GM23248 (cell line): ENCODE results near the gene PCBP3. TPM values are rescaled to one million over a fixed set of nuclear protein-coding genes. Genes with fewer than 3 reads are reported as not detected.

ENCODE experiments used
- DNase-seq: peaks from one replicate; pipeline ENCODE4 v3.0.0-alpha.2; 2015
- H2AFZ ChIP-seq: fragments of 200-600 bp; sonication (generic); 2 replicates; pipeline ENCODE4 v1.6.1; 2016; ENCODE audit warnings: antibody characterized with exemption
- H3F3A ChIP-seq: fragments of 200-600 bp; sonication (generic); 2 replicates; pipeline ENCODE4 v1.6.1; 2016; ENCODE audit warnings: mild to moderate bottlenecking, antibody characterized with exemption, mixed run types; ENCODE audit not compliant: insufficient read depth
- H3K27ac ChIP-seq: fragments of 200-600 bp; sonication (generic); 2 replicates; pipeline ENCODE4 v1.5.1; 2016; ENCODE audit warnings: mild to moderate bottlenecking
- H3K27me3 ChIP-seq: fragments of 200-600 bp; sonication (generic); replicated peaks from 2 replicates; pipeline ENCODE4 v1.6.1; 2016; ENCODE audit warnings: mild to moderate bottlenecking; ENCODE audit not compliant: insufficient read depth
- H3K36me3 ChIP-seq: fragments of 200-600 bp; sonication (generic); 2 replicates; pipeline ENCODE4 v1.6.1; 2016; ENCODE audit warnings: low read depth, mild to moderate bottlenecking
- H3K4me1 ChIP-seq: fragments of 200-600 bp; sonication (generic); 2 replicates; pipeline ENCODE4 v1.6.1; 2016; ENCODE audit warnings: mild to moderate bottlenecking; ENCODE audit not compliant: insufficient read depth
- H3K4me2 ChIP-seq: fragments of 200-600 bp; sonication (generic); one replicate; pipeline ENCODE4 v1.6.1; 2016; ENCODE audit warnings: mild to moderate bottlenecking; ENCODE audit not compliant: unreplicated experiment
- H3K4me3 ChIP-seq: fragments of 200-600 bp; sonication (generic); 2 replicates; pipeline ENCODE4 v1.5.1; 2016; ENCODE audit warnings: mild to moderate bottlenecking
- H3K79me2 ChIP-seq: fragments of 200-600 bp; sonication (generic); 2 replicates; pipeline ENCODE4 v1.6.1; 2016; ENCODE audit warnings: mild to moderate bottlenecking; ENCODE audit not compliant: insufficient read depth
- H3K9ac ChIP-seq: fragments of 200-600 bp; sonication (generic); 2 replicates; pipeline ENCODE4 v1.6.1; 2016; ENCODE audit warnings: mild to moderate bottlenecking
- H3K9me2 ChIP-seq: fragments of 200-600 bp; sonication (generic); 2 replicates; pipeline ENCODE4 v1.6.1; 2016; ENCODE audit warnings: mixed run types, mild to moderate bottlenecking, moderate library complexity; ENCODE audit not compliant: insufficient read depth
- H3K9me3 ChIP-seq: fragments of 200-600 bp; sonication (generic); one replicate; pipeline ENCODE4 v1.6.1; 2017; ENCODE audit warnings: low read depth
- H4K20me1 ChIP-seq: fragments of 200-600 bp; sonication (generic); 2 replicates; pipeline ENCODE4 v1.6.0; 2016; ENCODE audit not compliant: insufficient read depth
- EZH2 ChIP-seq: fragments of 200-600 bp; sonication (generic); IDR thresholded peaks from 2 replicates; pipeline ENCODE4 v1.6.1; 2018; ENCODE audit warnings: antibody characterized with exemption, mild to moderate bottlenecking; ENCODE audit not compliant: insufficient read depth, poor library complexity, severe bottlenecking
- EZH2phosphoT487 ChIP-seq: fragments of 200-600 bp; sonication (generic); IDR thresholded peaks from 2 replicates; pipeline ENCODE4 v1.6.1; 2018; ENCODE audit warnings: antibody characterized with exemption, moderate library complexity, mild to moderate bottlenecking, low read depth; ENCODE audit not compliant: insufficient read depth
- WGBS, 2 experiments: methylation state at CpG; one replicate each; pipeline ENCODE4 v1.1.6; 2015 to 2017; ENCODE audit warnings: low lambda C conversion rate in 2 of 2, low coverage in 1 of 2; ENCODE audit errors: missing lambda C conversion rate in 2 of 2; 5-methylcytosine and 5-hydroxymethylcytosine counted together
- in situ Hi-C: fragments of 300-500 bp; cut with MboI; formaldehyde crosslinking; loops from 2 replicates; pipeline ENCODE4 v1.15.0; 2020
- polyA plus RNA-seq: library from polyadenylated mRNA; unstranded; fragments of >200 nt; fragmentation: Nextera tagmentation; extraction: Ambion mirVana; gene quantifications from 2 replicates; pipeline ENCODE4 v1.2.1, GENCODE V29; 2016
- total RNA-seq: library from RNA; depleted of rRNA; stranded (reverse); fragments of >200 nt; shearing (Covaris generic); gene quantifications from 2 replicates; pipeline ENCODE4 v1.2.3, GENCODE V29; 2014

PCBP3 gene
- total and polyA plus RNA-seq, 2 experiments from 2014 or later = 0.32 to 1.3 TPM

DNA sequence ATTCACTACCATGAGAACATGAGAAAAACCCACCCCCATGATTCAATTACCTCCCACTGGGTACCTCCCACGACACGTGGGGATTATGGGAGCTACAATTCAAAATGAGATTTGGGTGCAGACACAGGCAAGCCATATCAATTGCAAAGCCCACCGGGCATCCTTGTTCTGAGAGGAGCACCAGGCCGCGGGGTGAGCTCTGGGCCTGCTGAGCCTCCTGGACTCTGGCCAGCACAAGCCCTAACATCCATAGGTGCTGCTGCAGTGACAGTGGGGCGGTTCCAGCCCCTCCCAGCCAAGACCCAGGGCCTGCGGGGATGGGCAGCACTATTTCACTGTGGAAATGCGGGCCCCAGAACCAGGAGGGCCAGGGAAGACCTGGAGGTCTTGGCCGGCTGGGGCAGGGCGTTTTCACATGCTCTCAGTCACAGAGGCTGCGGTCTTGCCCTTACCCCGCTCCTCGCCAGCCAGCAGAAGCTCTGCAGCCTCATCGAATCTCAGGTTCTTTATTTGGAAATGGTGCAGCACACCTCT lies 103.8 kb downstream of the PCBP3 start:
- H3K27me3 ChIP-seq = no peaks in the 10 kb centered on the region
- H3K4me3 ChIP-seq = no peak overlapping the region
- in situ Hi-C loops = no loop called here
- H3K4me2 ChIP-seq = peak overlapping the region; percentile 31
- TF ChIP-seq EZH2phosphoT487 (no peak), EZH2 (no peak)
- no peaks in the 10 kb centered on the region for H3K79me2 ChIP-seq
- H4K20me1 ChIP-seq = no peaks in the 10 kb centered on the region
- DNase-seq = no peak
- H3K9me3 ChIP-seq = no peaks in the 10 kb centered on the region
- H3K4me1 ChIP-seq = peaks cover 3% of the 10 kb centered on the region; the same call in 1 of the 2 replicates
- H3F3A ChIP-seq = no peaks in the 10 kb centered on the region
- H3K9me2 ChIP-seq = no peaks in the 10 kb centered on the region
- WGBS, 2 experiments = 74 to 76% methylated on average over 14 of the region's 14 CpGs
- no peak overlapping the region for H3K9ac ChIP-seq
- no peak overlapping the region for H2AFZ ChIP-seq
- H3K27ac ChIP-seq = no peak overlapping the region
- H3K36me3 ChIP-seq = no peaks in the 10 kb centered on the region

DNA sequence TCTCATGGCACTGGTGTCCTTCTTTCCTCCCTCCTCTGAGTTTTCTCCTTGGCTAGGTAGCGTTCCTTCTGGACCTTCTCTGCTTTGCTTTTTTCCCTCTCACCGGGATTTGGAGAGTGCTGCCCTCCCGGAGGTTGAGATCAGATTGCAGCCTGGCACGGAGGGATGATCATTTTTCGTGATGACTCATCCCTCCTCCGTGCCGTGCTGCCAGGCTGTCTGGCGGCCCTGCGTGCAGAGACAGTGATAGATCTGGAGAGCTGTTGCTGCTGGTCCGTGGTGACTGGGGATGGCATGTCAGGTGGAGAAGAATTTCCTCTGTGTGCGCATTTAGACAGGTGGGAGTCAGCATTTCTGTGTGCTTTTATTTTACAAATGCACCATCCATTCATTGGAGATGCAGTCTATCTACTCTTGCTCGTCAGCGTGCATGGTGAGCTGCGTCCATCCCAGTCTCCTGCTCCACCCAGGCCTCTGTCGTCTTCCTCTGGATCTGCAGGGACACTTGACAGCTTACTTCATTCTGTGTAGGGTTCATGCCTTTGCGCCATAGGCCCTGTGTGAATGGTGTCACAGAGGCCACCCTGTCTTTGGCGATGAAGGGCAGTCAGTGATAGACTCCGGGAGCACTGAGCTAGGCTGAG lies 104.4 kb downstream of the PCBP3 start:
- H3K4me3 ChIP-seq = no peak overlapping the region
- in situ Hi-C loops = no loop called here
- TF ChIP-seq EZH2phosphoT487 (no peak), EZH2 (no peak)
- no peaks in the 10 kb centered on the region for H3K9me2 ChIP-seq
- DNase-seq = peak; percentile 90
- no peak overlapping the region for H3K27ac ChIP-seq
- peaks cover 3% of the 10 kb centered on the region; the same call in 1 of the 2 replicates for H3K4me1 ChIP-seq
- no peak overlapping the region for H3K9ac ChIP-seq
- no peaks in the 10 kb centered on the region for H3K9me3 ChIP-seq
- H3K4me2 ChIP-seq = peak overlapping the region; percentile 31
- H3K27me3 ChIP-seq = no peaks in the 10 kb centered on the region
- H3F3A ChIP-seq = no peaks in the 10 kb centered on the region
- no peaks in the 10 kb centered on the region for H3K79me2 ChIP-seq
- H2AFZ ChIP-seq = no peak overlapping the region
- H3K36me3 ChIP-seq = no peaks in the 10 kb centered on the region
- no peaks in the 10 kb centered on the region for H4K20me1 ChIP-seq
- 28 to 32% methylated on average over 17 to 18 of the region's 18 CpGs for WGBS, 2 experiments

- Histone ChIP-seq H3K36me3 (no peaks in the 10 kb centered on the region), H3F3A (no peaks in the 10 kb centered on the region), H3K4me1 (peaks cover 3% of the 10 kb centered on the region; the same call in 1 of the 2 replicates), H3K9ac (no peak overlapping the region), H4K20me1 (no peaks in the 10 kb centered on the region), H3K27ac (no peak overlapping the region), H3K4me3 (no peak overlapping the region), H3K27me3 (no peaks in the 10 kb centered on the region), H3K9me3 (no peaks in the 10 kb centered on the region), H3K79me2 (no peaks in the 10 kb centered on the region), H3K4me2 (no peak overlapping the region), H3K9me2 (no peaks in the 10 kb centered on the region), H2AFZ (no peak overlapping the region)
- WGBS, 2 experiments = 88% methylated on average over 7 of the region's 7 CpGs
- in situ Hi-C loops = no loop called here
- no peak for DNase-seq
- TF ChIP-seq EZH2phosphoT487 (no peak), EZH2 (no peak)
Observed at GRCh38 chr21:45748593-45748992, 105.1 kb downstream of the PCBP3 start.

DNA sequence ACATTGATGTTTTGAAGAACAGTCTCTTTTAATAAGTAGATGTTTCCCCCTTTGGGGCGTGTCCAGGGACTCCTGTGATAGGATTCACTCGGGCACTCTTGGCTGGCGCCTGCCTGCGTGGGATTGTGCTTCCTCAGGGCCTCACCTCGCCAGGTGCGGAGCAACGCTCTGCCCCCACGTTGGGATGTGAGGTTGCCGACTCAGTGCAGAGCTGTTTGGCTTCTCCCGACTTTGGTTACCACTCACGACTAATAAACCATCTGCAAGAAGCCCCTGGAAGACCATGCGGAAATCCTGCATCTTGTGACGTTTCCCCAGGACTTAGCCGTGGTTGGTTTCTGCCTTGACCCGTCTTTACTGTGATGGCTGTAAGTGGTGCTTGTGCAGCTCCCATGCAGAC lies 106.4 kb downstream of the PCBP3 start:
- Histone ChIP-seq H3K4me1 (peaks cover 3% of the 10 kb centered on the region; the same call in 1 of the 2 replicates), H2AFZ (no peak overlapping the region), H3K9ac (no peak overlapping the region), H3K36me3 (no peaks in the 10 kb centered on the region), H3K27ac (no peak overlapping the region), H3K27me3 (no peaks in the 10 kb centered on the region), H3F3A (no peaks in the 10 kb centered on the region), H4K20me1 (no peaks in the 10 kb centered on the region), H3K9me2 (no peaks in the 10 kb centered on the region), H3K4me2 (no peak overlapping the region), H3K4me3 (no peak overlapping the region), H3K9me3 (no peaks in the 10 kb centered on the region), H3K79me2 (no peaks in the 10 kb centered on the region)
- in situ Hi-C loops = no loop called here
- no peak for DNase-seq
- TF ChIP-seq EZH2phosphoT487 (no peak), EZH2 (no peak)
- WGBS, 2 experiments = 91 to 93% methylated on average over 15 of the region's 15 CpGs
